Gastrocnemius medialis (tissue), 4 donors: ENCODE measurements around the gene PXT1.

Experiments used
- CTCF ChIP-seq, 5 experiments: fragments of 450-650 bp in 3 of 5; fragments of 200-600 bp in 2 of 5; sonication (generic) in 2 of 5; IDR thresholded peaks in 4 of 5; conservative IDR thresholded peaks in 1 of 5; 1 replicate in 4 of 5; 2 replicates in 1 of 5; pipeline ENCODE4 v1.5.1; 2016 to 2019; ENCODE audit warnings: antibody characterized with exemption in 5 of 5, mild to moderate bottlenecking in 3 of 5, moderate library complexity in 3 of 5
- POLR2A ChIP-seq, 2 donors: fragments of 450-650 bp; IDR thresholded peaks; one replicate each; pipeline ENCODE4 v1.6.1; 2017; ENCODE audit warnings: antibody characterized with exemption in 2 of 2, mild to moderate bottlenecking in 2 of 2, moderate library complexity in 2 of 2

- no peak for TF ChIP-seq CTCF (IDR thresholded peaks at IDR 0.05 in 4 of 5, conservative IDR thresholded peaks at IDR 0.05 in 1 of 5)
- TF ChIP-seq POLR2A (IDR thresholded peaks at IDR 0.05), result no peak
Observed at GRCh38 chr6:36460916-36461315, 18.3 kb upstream of the PXT1 start.
